SK-N-MC (cell line): ENCODE measurements around the gene GREB1.

Experiments used
- DNase-seq: peaks from one replicate; pipeline ENCODE4 v3.0.0-alpha.2; 2011; ENCODE audit warnings: low read depth, low spot score
- H3K27ac ChIP-seq: fragments of 200-600 bp; sonication (generic); 2 replicates; pipeline ENCODE4 v1.5.1; 2016; ENCODE audit warnings: mixed run types
- H3K36me3 ChIP-seq: fragments of 200-600 bp; sonication (generic); 2 replicates; pipeline ENCODE4 v1.6.1; 2017; ENCODE audit warnings: antibody characterized with exemption, low read length, mixed read lengths; ENCODE audit not compliant: insufficient read depth
- H3K4me3 ChIP-seq: fragments of 200-600 bp; sonication (generic); 2 replicates; pipeline ENCODE4 v1.5.1; 2016
- H3K9ac ChIP-seq: fragments of 200-600 bp; sonication (generic); 2 replicates; pipeline ENCODE4 v1.8.0; 2017; ENCODE audit warnings: mixed run types, mixed read lengths; ENCODE audit not compliant: insufficient read length
- H3K9me3 ChIP-seq: fragments of 200-600 bp; sonication (generic); 2 replicates; pipeline ENCODE4 v1.6.1; 2017; ENCODE audit warnings: low read depth, mild to moderate bottlenecking, antibody characterized with exemption, low read length, moderate library complexity, mixed read lengths
- EZH2 ChIP-seq: fragments of 200-600 bp; sonication (generic); IDR thresholded peaks from one replicate; pipeline ENCODE4 v1.6.1; 2017; ENCODE audit warnings: antibody characterized with exemption
- FOXP2 ChIP-seq: optimal IDR thresholded peaks from 2 replicates; pipeline ENCODE3; 2011; ENCODE audit warnings: mild to moderate bottlenecking, moderate library complexity; ENCODE audit not compliant: insufficient read depth; ENCODE audit errors: extremely low read length, control extremely low read depth
- POLR2AphosphoS5 ChIP-seq: IDR thresholded peaks from 2 replicates; pipeline ENCODE4 v1.6.1; 2012; ENCODE audit warnings: mild to moderate bottlenecking, low read depth, low read length, borderline replicate concordance

The GREB1 gene

DNA sequence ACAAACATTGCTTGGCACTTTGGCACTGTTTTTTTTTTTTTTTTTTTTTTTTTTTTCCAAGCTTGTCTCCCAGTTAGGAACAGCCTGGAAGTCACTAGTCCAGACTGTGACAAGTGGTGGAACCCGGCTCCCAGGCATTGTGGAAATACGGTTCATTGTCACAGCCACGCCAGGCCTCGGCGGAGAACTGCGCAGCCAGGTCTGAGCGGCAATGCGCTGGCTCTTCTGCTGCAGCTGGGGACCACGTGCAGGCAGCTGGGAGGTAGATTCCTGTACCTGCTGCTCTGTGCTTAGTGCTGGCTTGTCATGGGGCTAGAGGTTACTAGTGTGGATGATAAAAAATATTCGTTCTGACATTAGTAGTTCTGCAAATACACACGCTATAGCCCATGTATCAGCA is 131.2 kb downstream of the GREB1 start:
- Histone ChIP-seq H3K27ac (no peak overlapping the region), H3K4me3 (no peak overlapping the region), H3K9ac (no peak overlapping the region), H3K9me3 (no peaks in the 10 kb centered on the region), H3K36me3 (no peaks in the 10 kb centered on the region)
- no peak for DNase-seq
- TF ChIP-seq POLR2AphosphoS5 (no peak), EZH2 (no peak), FOXP2 (no peak)

DNA sequence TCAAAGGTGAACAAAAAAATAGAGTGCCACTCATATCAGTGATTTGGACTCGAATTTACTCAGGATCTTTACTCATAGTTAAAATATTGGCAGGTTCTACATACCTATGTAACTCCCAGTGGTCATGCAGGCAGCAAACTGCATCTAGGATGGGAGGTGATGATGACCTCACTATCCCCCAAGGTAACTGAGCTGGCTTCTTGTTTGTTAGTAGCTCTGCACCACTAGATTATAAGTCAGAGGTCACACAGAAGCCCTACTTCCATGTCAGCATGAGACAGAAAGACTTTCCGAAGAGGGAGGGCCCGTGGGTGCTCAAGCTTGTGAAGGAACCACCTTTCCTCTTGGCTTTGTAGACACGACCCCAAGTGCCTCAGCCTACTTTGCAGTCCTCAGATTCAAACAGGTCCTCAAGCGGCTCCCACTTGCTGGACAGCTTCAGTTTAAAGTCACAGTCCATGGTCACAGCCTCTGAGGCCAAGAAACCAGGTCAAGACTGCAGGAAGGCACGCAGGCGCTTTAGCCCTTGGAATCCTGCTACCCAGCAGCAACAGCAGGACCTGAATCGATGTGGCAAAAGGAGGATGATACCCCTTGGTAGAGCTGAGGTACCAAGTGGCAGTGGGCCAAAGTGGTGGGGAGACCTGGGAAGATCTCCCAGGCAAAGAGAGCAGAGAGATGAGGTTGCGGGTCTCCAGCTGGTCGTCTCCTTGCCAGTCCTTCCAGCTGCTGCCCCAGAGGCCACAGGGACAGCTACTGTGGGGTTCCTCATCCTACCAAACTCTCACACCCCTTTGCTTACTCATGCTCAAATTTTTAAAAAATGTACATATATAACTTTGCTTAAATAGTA is 131.9 kb downstream of the GREB1 start:
- Histone ChIP-seq H3K27ac (no peak overlapping the region), H3K36me3 (no peaks in the 10 kb centered on the region), H3K4me3 (no peak overlapping the region), H3K9me3 (no peaks in the 10 kb centered on the region), H3K9ac (no peak overlapping the region)
- no peak for TF ChIP-seq FOXP2
- no peak for TF ChIP-seq EZH2
- no peak for TF ChIP-seq POLR2AphosphoS5
- DNase-seq, result no peak

DNA sequence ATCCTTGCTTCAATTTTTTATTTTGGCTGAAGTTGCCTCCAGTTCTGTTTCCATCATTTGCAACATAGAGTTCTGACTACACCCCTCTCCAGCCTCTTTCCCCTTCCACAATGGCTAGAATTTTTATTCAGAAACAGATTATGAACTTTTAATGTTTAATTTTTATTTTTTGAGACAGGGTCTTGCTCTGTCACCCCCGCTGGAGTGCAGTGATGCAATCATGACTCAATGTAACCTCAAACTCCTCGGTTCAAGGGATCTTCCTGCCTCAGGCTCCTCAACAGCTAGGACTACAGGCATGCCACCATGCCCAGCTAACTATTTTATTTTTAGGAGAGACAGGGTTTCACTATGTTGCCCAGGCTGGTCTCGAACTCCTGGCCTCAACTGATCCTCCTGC is 133.3 kb downstream of the GREB1 start:
- Histone ChIP-seq H3K36me3 (no peaks in the 10 kb centered on the region), H3K27ac (no peak overlapping the region), H3K9me3 (no peaks in the 10 kb centered on the region), H3K4me3 (no peak overlapping the region), H3K9ac (no peak overlapping the region)
- DNase-seq, result no peak
- TF ChIP-seq FOXP2 (no peak), POLR2AphosphoS5 (no peak), EZH2 (no peak)

DNA sequence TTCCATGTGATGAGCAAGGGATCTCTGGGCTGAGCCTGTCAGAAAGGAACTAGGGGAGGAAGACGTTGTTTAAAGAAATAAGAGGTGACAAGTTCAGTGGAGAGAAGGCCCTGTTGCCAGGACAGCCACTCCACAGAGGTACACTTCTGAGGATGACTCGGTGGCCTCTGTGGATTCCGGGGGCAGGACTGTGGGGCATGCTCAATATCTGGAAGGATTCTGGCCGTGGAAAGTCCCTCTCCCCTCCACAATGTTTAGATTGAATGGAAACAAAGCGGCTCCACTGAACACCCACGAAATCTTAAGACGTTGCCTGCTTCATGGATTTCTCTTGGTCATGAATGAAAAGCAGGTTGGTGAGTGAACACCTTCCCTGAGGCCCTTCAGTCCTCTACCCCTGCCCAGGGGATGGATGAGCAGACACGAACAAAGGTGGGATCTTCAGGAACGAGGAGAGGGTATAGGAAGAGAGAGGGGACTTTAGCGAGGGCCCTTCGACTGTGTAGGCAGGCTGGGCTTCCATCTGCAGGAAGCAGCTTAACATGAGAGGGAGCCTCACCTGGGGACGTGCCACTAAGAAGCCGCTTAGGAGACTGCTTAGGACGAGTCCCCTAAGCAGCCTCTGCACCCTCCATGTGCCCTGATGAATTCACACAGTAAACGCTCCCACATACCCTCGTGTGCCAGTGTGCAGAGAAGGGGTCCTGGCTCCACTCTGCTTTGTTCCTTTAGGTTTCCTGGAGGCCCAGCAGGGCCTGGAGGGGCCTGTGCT is 134.2 kb downstream of the GREB1 start:
- H3K27ac ChIP-seq, result no peak overlapping the region
- H3K4me3 ChIP-seq, result no peak overlapping the region
- no peak for DNase-seq
- H3K9ac ChIP-seq, result no peak overlapping the region
- TF ChIP-seq EZH2, result no peak
- no peak for TF ChIP-seq POLR2AphosphoS5
- TF ChIP-seq FOXP2, result no peak
- H3K36me3 ChIP-seq, result no peaks in the 10 kb centered on the region
- H3K9me3 ChIP-seq, result no peaks in the 10 kb centered on the region

DNA sequence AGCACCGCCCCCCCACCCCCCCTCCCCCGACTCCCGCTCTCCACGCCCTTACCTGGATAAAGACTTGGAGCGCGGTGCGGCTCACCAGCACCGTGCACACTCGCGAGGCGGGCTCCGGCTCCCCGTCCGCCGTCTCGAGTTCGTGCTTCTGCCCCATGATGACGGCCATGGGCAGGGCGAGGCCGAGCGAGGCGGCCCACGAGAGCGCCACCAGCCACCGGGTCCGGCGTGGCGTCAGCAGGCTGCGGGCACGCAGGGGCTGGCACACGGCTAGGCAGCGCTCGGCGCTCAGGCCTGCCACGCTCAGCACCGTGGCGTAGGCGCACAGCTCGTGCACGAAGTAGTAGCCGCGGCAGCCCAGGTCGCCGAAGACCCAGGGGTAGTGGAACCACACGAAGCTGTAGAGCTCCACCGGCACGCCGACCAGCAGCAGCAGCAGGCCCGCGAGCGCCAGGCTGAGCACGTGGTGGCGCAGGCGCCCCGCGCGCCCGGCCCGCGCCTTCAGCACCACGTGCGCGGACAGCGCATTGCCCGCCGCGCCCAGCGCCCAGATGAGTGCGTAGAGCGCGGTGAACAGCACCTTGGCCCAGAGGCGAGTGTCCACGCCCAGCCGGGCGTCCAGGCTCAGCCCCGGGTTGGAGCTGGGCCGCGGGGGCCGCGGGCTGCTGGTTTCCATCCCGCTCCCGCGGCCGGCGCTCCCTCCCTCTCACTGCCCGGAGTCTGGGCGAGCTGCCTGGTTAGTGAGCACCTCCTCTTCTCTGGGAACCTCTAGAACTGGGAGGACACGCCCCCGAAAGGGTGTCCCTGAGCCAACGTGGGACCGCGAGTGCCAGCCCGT is 135.8 kb downstream of the GREB1 start, which contains the start of gene NTSR2:
TSS of gene NTSR2 (minus strand) at position 742 of the 838 bp plus-strand sequence. CDS start at position 676, 66 bp downstream.
- no peak for TF ChIP-seq EZH2
- TF ChIP-seq FOXP2, result peak; percentile 63
- TF ChIP-seq POLR2AphosphoS5, result no peak
- DNase-seq, result no peak
- no peak within 1 kb of the TSS for H3K27ac ChIP-seq
- H3K9ac ChIP-seq, result no peak within 1 kb of the TSS
- H3K4me3 ChIP-seq, result no peak within 1 kb of the TSS
- H3K9me3 ChIP-seq, result no peaks in the 10 kb centered on the region
- no peaks in the 10 kb centered on the region for H3K36me3 ChIP-seq

- Histone ChIP-seq H3K9me3 (no peaks in the 10 kb centered on the region), H3K36me3 (no peaks in the 10 kb centered on the region), H3K9ac (no peak overlapping the region), H3K27ac (no peak overlapping the region), H3K4me3 (no peak overlapping the region)
- DNase-seq, result no peak
- TF ChIP-seq EZH2 (no peak), POLR2AphosphoS5 (no peak), FOXP2 (no peak)
These were observed 138.6 kb downstream of the GREB1 start for GRCh38 chr2:11672407-11672806.

GRCh38 chr2:11674983-11675382 is 141.1 kb downstream of the GREB1 start:
- Histone ChIP-seq H3K27ac (no peak overlapping the region), H3K36me3 (no peaks in the 10 kb centered on the region), H3K4me3 (no peak overlapping the region), H3K9me3 (no peaks in the 10 kb centered on the region), H3K9ac (no peak overlapping the region)
- no peak for DNase-seq
- TF ChIP-seq EZH2 (no peak), POLR2AphosphoS5 (no peak), FOXP2 (no peak)
